Right atrium auricular region (tissue), 2 donors: ENCODE measurements around the gene UBE4B. TPM values are rescaled to one million over a fixed set of nuclear protein-coding genes. Genes with fewer than 3 reads are reported as not detected.

Experiments
- DNase-seq: peaks from one replicate; pipeline ENCODE4 v3.0.0-alpha.2; 2019; ENCODE audit warnings: low spot score
- H3K27ac ChIP-seq, 2 donors: fragments of 200-600 bp; sonication (generic); 1 replicate in 1 of 2; 2 replicates in 1 of 2; pipeline ENCODE4 v1.5.1; 2016 to 2019
- H3K27me3 ChIP-seq, 2 donors: fragments of 200-600 bp; sonication (generic); one replicate each; pipeline versions ENCODE4 v1.5.1 to v1.6.0; 2017 to 2019
- H3K36me3 ChIP-seq: fragments of 200-600 bp; sonication (generic); one replicate; pipeline ENCODE4 v1.5.1; 2016
- H3K4me1 ChIP-seq, 2 donors: fragments of 200-600 bp; sonication (generic); one replicate each; pipeline versions ENCODE4 v1.5.1 to v1.6.0; 2017 to 2019
- H3K4me3 ChIP-seq, 2 donors: fragments of 200-600 bp; sonication (generic); 1 replicate in 1 of 2; 2 replicates in 1 of 2; pipeline ENCODE4 v1.5.1; 2017 to 2019; ENCODE audit warnings: mild to moderate bottlenecking in 1 of 2, moderate library complexity in 1 of 2
- H3K9me3 ChIP-seq, 2 donors: fragments of 200-600 bp; sonication (generic); one replicate each; pipeline ENCODE4 v1.5.1; 2019
- CTCF ChIP-seq, 2 donors: fragments of 200-600 bp; sonication (generic); IDR thresholded peaks; one replicate each; pipeline ENCODE4 v1.5.1; 2019; ENCODE audit warnings: antibody characterized with exemption in 2 of 2
- total RNA-seq, 2 donors: library from RNA; depleted of rRNA; stranded (reverse); fragments of >200 nt; gene quantifications; one replicate each; pipeline ENCODE4 v1.1.0, GENCODE V29; 2016

UBE4B gene
- total RNA-seq, 2 donors from 2014 or later: 50.2 to 71.3 TPM

GRCh38 chr1:10046356-10047085 is 13.8 kb downstream of the UBE4B start:
- no peak for DNase-seq
- Histone ChIP-seq H3K9me3 (no peaks in the 10 kb centered on the region), H3K27me3 (no peaks in the 10 kb centered on the region), H3K27ac (peak overlapping the region; percentile 4 to 51), H3K36me3 (no peaks in the 10 kb centered on the region), H3K4me1 (peaks cover 0 to 45% of the 10 kb centered on the region in 2 donors), H3K4me3 (no peak overlapping the region)
- no peak for TF ChIP-seq CTCF (IDR thresholded peaks at IDR 0.05)

GRCh38 chr1:10048601-10049000 is 15.8 kb downstream of the UBE4B start:
- H3K36me3 ChIP-seq: no peaks in the 10 kb centered on the region

GRCh38 chr1:10050611-10051010 is 17.9 kb downstream of the UBE4B start:
- no peak for DNase-seq
- no peaks in the 10 kb centered on the region for H3K9me3 ChIP-seq
- H3K27me3 ChIP-seq: no peaks in the 10 kb centered on the region
- no peak overlapping the region for H3K27ac ChIP-seq
- peaks cover 0 to 54% of the 10 kb centered on the region in 2 donors for H3K4me1 ChIP-seq
- no peak for TF ChIP-seq CTCF (IDR thresholded peaks at IDR 0.05)
- H3K36me3 ChIP-seq: no peaks in the 10 kb centered on the region
- no peak overlapping the region for H3K4me3 ChIP-seq

More at GRCh38 chr1:10048601-10049000, 15.8 kb downstream of the UBE4B start:
- Histone ChIP-seq H3K27me3 (no peaks in the 10 kb centered on the region), H3K4me3 (no peak overlapping the region), H3K9me3 (no peaks in the 10 kb centered on the region), H3K4me1 (peaks cover 0 to 57% of the 10 kb centered on the region in 2 donors), H3K27ac (no peak overlapping the region)
- TF ChIP-seq CTCF (IDR thresholded peaks at IDR 0.05): no peak
- no peak for DNase-seq

GRCh38 chr1:10051656-10052055 is 18.9 kb downstream of the UBE4B start:
- Histone ChIP-seq H3K27ac (no peak overlapping the region), H3K9me3 (no peaks in the 10 kb centered on the region), H3K4me3 (no peak overlapping the region), H3K36me3 (no peaks in the 10 kb centered on the region), H3K4me1 (peaks cover 0 to 53% of the 10 kb centered on the region in 2 donors), H3K27me3 (no peaks in the 10 kb centered on the region)
- no peak for DNase-seq
- TF ChIP-seq CTCF (IDR thresholded peaks at IDR 0.05): no peak

GRCh38 chr1:10052347-10052746 is 19.6 kb downstream of the UBE4B start:
- no peaks in the 10 kb centered on the region for H3K36me3 ChIP-seq
- no peak overlapping the region for H3K27ac ChIP-seq
- H3K9me3 ChIP-seq: no peaks in the 10 kb centered on the region
- H3K27me3 ChIP-seq: no peaks in the 10 kb centered on the region
- TF ChIP-seq CTCF (IDR thresholded peaks at IDR 0.05): no peak
- H3K4me3 ChIP-seq: no peak overlapping the region
- DNase-seq: no peak
- peaks cover 0 to 51% of the 10 kb centered on the region in 2 donors for H3K4me1 ChIP-seq

GRCh38 chr1:10054465-10054864 is 21.7 kb downstream of the UBE4B start:
- Histone ChIP-seq H3K4me1 (peaks cover 0 to 58% of the 10 kb centered on the region in 2 donors), H3K4me3 (no peak overlapping the region), H3K36me3 (no peaks in the 10 kb centered on the region), H3K9me3 (no peaks in the 10 kb centered on the region), H3K27ac (no peak overlapping the region), H3K27me3 (no peaks in the 10 kb centered on the region)
- DNase-seq: no peak
- TF ChIP-seq CTCF (IDR thresholded peaks at IDR 0.05): no peak
